Adrenal gland (tissue), 5 donors: Measurements from ENCODE around the gene IL17A.

Source experiments
- CTCF ChIP-seq, 6 experiments: fragments of 450-650 bp in 4 of 6; fragments of 200-600 bp in 2 of 6; sonication (generic) in 1 of 6; IDR thresholded peaks; 1 replicate in 5 of 6; 2 replicates in 1 of 6; pipeline versions ENCODE4 v1.5.1 to v1.8.0; 2016 to 2021; ENCODE audit warnings: antibody characterized with exemption in 6 of 6, mild to moderate bottlenecking in 2 of 6, moderate library complexity in 1 of 6
- POLR2A ChIP-seq, 2 donors: fragments of 450-650 bp; IDR thresholded peaks; one replicate each; pipeline ENCODE4 v1.6.1; 2017; ENCODE audit warnings: antibody characterized with exemption in 2 of 2, mild to moderate bottlenecking in 2 of 2, moderate library complexity in 1 of 2
- donor health status: DM: no; HTN: no; CAD: no.

DNA sequence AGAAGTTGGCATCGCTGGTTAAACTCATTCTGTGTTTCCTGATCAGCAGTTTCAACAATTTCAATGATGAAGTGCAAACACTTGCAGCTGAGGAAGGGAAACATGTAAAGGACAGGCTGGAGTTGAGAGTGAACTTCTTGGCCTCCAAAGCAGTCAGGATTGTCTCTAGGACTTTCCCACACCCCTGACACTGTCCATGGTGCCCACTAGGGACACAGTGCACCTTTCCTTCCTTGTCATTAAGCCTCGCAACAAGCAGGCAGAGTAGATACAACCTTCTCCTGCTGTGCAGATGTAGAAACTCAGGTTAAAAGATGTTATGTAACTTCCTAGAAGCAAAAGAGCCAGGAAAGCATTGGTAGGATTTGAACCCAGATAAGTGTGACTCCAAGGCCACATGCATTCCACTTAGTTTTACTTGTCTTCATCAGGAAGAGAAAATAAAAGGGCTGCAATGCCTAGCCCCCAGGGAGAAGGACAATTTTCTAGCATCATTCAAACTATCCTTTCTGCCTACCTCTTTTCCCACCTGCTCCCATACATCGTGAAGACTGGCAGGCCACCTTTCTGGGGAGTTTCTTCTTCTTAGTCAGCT lies 39.2 kb upstream of the IL17A start:
- TF ChIP-seq CTCF (IDR thresholded peaks at IDR 0.05) (no peak), POLR2A (IDR thresholded peaks at IDR 0.05) (no peak)
